HCT116 (cell line): ENCODE data around the gene ZNF575. TPM values are rescaled to one million over a fixed set of nuclear protein-coding genes. Genes with fewer than 3 reads are reported as not detected.

Source experiments
- ATAC-seq: fragments of 200-7000 bp; cut with Tn5 transposase; 2 replicates; pipeline ENCODE4 v1.9.1; 2020; ENCODE audit warnings: mild to moderate bottlenecking, moderate library complexity
- BruUV-seq: library from RNA; stranded (reverse); fragments of 400-500 nt; replicated peaks from 2 replicates; lab custom pipeline; 2021; lab: Mats Ljungman, UMichigan
- CTCF ChIA-PET: fragments of 300-600 bp; sonication (Branson Sonifier 250); formaldehyde crosslinking; loops from one replicate; lab custom pipeline; 2021; ENCODE audit warnings: antibody characterized with exemption; lab: Charles Lee
- POLR2A ChIA-PET: fragments of 300-600, 350-600 bp; sonication (Branson Sonifier 250); formaldehyde crosslinking; loops from one replicate; lab custom pipeline; 2021; ENCODE audit warnings: antibody characterized with exemption; lab: Charles Lee
- RAD21 ChIA-PET, 2 experiments: fragments of 300-600 bp; sonication (Branson Sonifier 250); formaldehyde crosslinking; loops; one replicate each; lab custom pipeline; 2023; ENCODE audit warnings: low total read pairs in 2 of 2; ENCODE audit not compliant: uncharacterized antibody in 2 of 2, unreplicated experiment in 2 of 2, low non-redundant PET in 1 of 2; lab: Charles Lee
- DNase-seq: peaks from one replicate; pipeline ENCODE4 v3.0.0-alpha.2; 2010; ENCODE audit warnings: low read depth, low spot score
- H2AFZ ChIP-seq: fragments of 200-600 bp; shearing (Covaris generic), sonication (generic); 2 replicates; pipeline ENCODE4 v1.6.1; 2017; ENCODE audit warnings: low read depth, mixed run types, mixed read lengths, antibody characterized with exemption, low read length; ENCODE audit not compliant: poor library complexity, severe bottlenecking
- H3K27ac ChIP-seq: 2 replicates; pipeline ENCODE4 v1.5.1; 2012; ENCODE audit warnings: low read depth, low read length
- H3K27me3 ChIP-seq: fragments of 200-600 bp; sonication (generic); 2 replicates; pipeline ENCODE4 v1.6.1; 2016; ENCODE audit warnings: mixed run types, low read length, mixed read lengths; ENCODE audit not compliant: insufficient read depth
- H3K36me3 ChIP-seq, 2 experiments: fragments of 200-500 bp in 1 of 2; fragments of 200-600 bp in 1 of 2; sonication (Bioruptor generic) in 1 of 2; sonication (generic) in 1 of 2; 2 replicates each; pipeline versions ENCODE4 v1.5.1 to v1.6.1; 2014 to 2016; ENCODE audit warnings: low read length in 2 of 2, inconsistent platforms in 1 of 2, mixed read lengths in 1 of 2, mixed run types in 1 of 2; ENCODE audit not compliant: insufficient read depth in 2 of 2, control insufficient read depth in 1 of 2
- H3K4me1 ChIP-seq, 2 experiments: fragments of 200-600 bp in 1 of 2; sonication (generic) in 1 of 2; 2 replicates each; pipeline versions ENCODE4 v1.5.1 to v1.6.1; 2012 to 2017; ENCODE audit warnings: low read length in 2 of 2, inconsistent platforms in 1 of 2, mild to moderate bottlenecking in 1 of 2, mixed read lengths in 1 of 2, mixed run types in 1 of 2, moderate library complexity in 1 of 2; ENCODE audit not compliant: insufficient read depth in 2 of 2, control insufficient read depth in 1 of 2
- H3K4me2 ChIP-seq: fragments of 200-600 bp; sonication (generic); 2 replicates; pipeline ENCODE4 v1.6.1; 2017; ENCODE audit warnings: mixed run types, low read length, mixed read lengths
- H3K4me3 ChIP-seq, 2 experiments: fragments of 200-600 bp in 1 of 2; sonication (generic) in 1 of 2; replicated peaks in 1 of 2; 2 replicates each; pipeline ENCODE4 v1.5.1; 2011 to 2016; ENCODE audit warnings: low read length in 2 of 2, control low read depth in 1 of 2, low read depth in 1 of 2, mild to moderate bottlenecking in 1 of 2, mixed read lengths in 1 of 2, mixed run types in 1 of 2
- H3K79me2 ChIP-seq: fragments of 200-600 bp; sonication (generic); 2 replicates; pipeline ENCODE4 v1.6.1; 2017; ENCODE audit warnings: mild to moderate bottlenecking, mixed run types, low read length, moderate library complexity, mixed read lengths; ENCODE audit not compliant: insufficient read depth
- H3K9ac ChIP-seq: fragments of 200-600 bp; sonication (generic); 2 replicates; pipeline ENCODE4 v1.6.1; 2016; ENCODE audit warnings: low read length, mixed read lengths
- H3K9me2 ChIP-seq: fragments of 200-600 bp; sonication (generic), shearing (Covaris generic); 2 replicates; pipeline ENCODE4 v1.6.1; 2017; ENCODE audit warnings: mixed run types, mild to moderate bottlenecking, moderate library complexity; ENCODE audit not compliant: insufficient read depth
- H3K9me3 ChIP-seq, 2 experiments: fragments of 200-500 bp in 1 of 2; fragments of 200-600 bp in 1 of 2; sonication (Bioruptor generic) in 1 of 2; sonication (generic) in 1 of 2; 2 replicates each; pipeline ENCODE4 v1.6.1; 2014 to 2017; ENCODE audit warnings: low read length in 2 of 2, mixed read lengths in 2 of 2, inconsistent platforms in 1 of 2, low read depth in 1 of 2, mild to moderate bottlenecking in 1 of 2, mixed run types in 1 of 2, moderate library complexity in 1 of 2; ENCODE audit not compliant: control insufficient read depth in 1 of 2, insufficient read depth in 1 of 2
- H4K20me1 ChIP-seq: fragments of 200-600 bp; sonication (generic), shearing (Covaris generic); 2 replicates; pipeline ENCODE4 v1.6.1; 2017; ENCODE audit warnings: mixed run types, mild to moderate bottlenecking, moderate library complexity; ENCODE audit not compliant: insufficient read depth
- CBX3 ChIP-seq: IDR thresholded peaks from 2 replicates; pipeline ENCODE4 v1.6.1; 2012; ENCODE audit warnings: low read depth
- CEBPB ChIP-seq: IDR thresholded peaks from 2 replicates; pipeline ENCODE4 v1.6.1; 2012; ENCODE audit warnings: low read depth
- EGR1 ChIP-seq: IDR thresholded peaks from 2 replicates; pipeline ENCODE4 v1.6.1; 2012; ENCODE audit warnings: low read depth
- ELF1 ChIP-seq: IDR thresholded peaks from 2 replicates; pipeline ENCODE4 v1.6.1; 2012; ENCODE audit warnings: low read depth, borderline replicate concordance
- EZH2phosphoT487 ChIP-seq: fragments of 200-600 bp; IDR thresholded peaks from 2 replicates; pipeline ENCODE4 v1.6.1; 2018; ENCODE audit warnings: antibody characterized with exemption, borderline replicate concordance
- FOSL1 ChIP-seq: IDR thresholded peaks from 2 replicates; pipeline ENCODE4 v1.6.1; 2012; ENCODE audit warnings: low read depth
- JUND ChIP-seq: IDR thresholded peaks from 2 replicates; pipeline ENCODE4 v1.6.1; 2012
- MAX ChIP-seq: IDR thresholded peaks from 2 replicates; pipeline ENCODE4 v1.6.1; 2012
- POLR2A ChIP-seq: IDR thresholded peaks from 2 replicates; pipeline ENCODE4 v1.7.0; 2011; ENCODE audit warnings: borderline replicate concordance; ENCODE audit not compliant: insufficient read depth, insufficient read length; ENCODE audit errors: extremely low read depth
- RAD21 ChIP-seq: IDR thresholded peaks from 2 replicates; pipeline ENCODE4 v1.6.1; 2012; ENCODE audit warnings: low read depth, mild to moderate bottlenecking
- SIN3A ChIP-seq: IDR thresholded peaks from 2 replicates; pipeline ENCODE4 v1.6.1; 2012; ENCODE audit warnings: low read depth
- TCF7L2 ChIP-seq: IDR thresholded peaks from 2 replicates; pipeline ENCODE4 v1.7.0; 2011; ENCODE audit warnings: borderline replicate concordance, inconsistent platforms; ENCODE audit not compliant: insufficient read depth, insufficient read length; ENCODE audit errors: extremely low read depth
- ZFX ChIP-seq: fragments of 450-650 bp; IDR thresholded peaks from 2 replicates; pipeline ENCODE4 v1.6.1; 2017
- ZNF274 ChIP-seq: fragments of 200-500 bp; sonication (Bioruptor generic); IDR thresholded peaks from 2 replicates; pipeline ENCODE4 v1.6.1; 2014; ENCODE audit warnings: mild to moderate bottlenecking, low read depth, low read length, inconsistent platforms
- intact Hi-C: fragments of 100-400 bp; cut with micrococcal nuclease; formaldehyde crosslinking; loops from 2 replicates; pipeline ENCODE4 v1.10.0; 2022
- total RNA-seq: library from RNA; stranded (reverse); gene quantifications from one replicate; pipeline ENCODE4 v1.2.1, GENCODE V29; 2021; ENCODE audit not compliant: unreplicated experiment
- TF ChIP-seq, protein P1 (sequence below): IDR thresholded peaks from 2 replicates; pipeline ENCODE4 v1.6.1; 2012; ENCODE audit warnings: low read depth
- TF ChIP-seq, protein P2 (sequence below): IDR thresholded peaks from 2 replicates; pipeline ENCODE4 v1.6.1; 2012

The ZNF575 gene
- total RNA-seq, 1 experiment from 2014 or later: 1.9 TPM

DNA sequence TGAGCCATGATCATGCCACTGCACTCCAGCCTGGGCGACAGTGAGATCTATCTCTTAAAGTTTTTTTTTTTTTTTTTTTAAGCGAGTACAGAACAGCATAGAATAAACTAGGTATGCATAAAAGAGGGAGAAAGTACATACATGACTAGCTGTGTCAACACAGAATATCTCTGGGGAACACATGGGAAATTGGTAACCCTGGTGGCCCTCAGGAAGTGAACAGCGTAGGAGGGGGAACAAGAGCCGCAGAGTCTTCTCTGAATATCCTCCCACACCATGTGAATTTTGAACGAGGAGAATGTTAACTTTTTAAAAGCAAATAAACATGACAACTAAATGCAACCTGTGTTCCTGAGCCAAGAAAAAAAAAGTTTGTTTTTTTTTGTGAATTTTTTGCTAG lies 43.7 kb upstream of the ZNF575 start:
- ChIA-PET CTCF (no interaction called here), RAD21 (interaction anchor here in 1 of 2 experiments (0.7 kb wide), 1 partner anchor 1760 kb away, joined by 3 read pairs; no protein-coding TSS in a partner anchor), POLR2A (no interaction called here)
- H3K27ac ChIP-seq: no peak overlapping the region
- no peak for TF ChIP-seq FOSL1
- TF ChIP-seq ELF1: no peak
- TF ChIP-seq EGR1: no peak
- no peak for TF ChIP-seq ZFX
- no peak for TF ChIP-seq CEBPB
- TF ChIP-seq CBX3: no peak
- no peak for TF ChIP-seq ZNF274
- TF ChIP-seq MAX: no peak
- no peak for TF ChIP-seq RAD21
- TF ChIP-seq SIN3A: no peak
- TF ChIP-seq JUND: no peak
- TF ChIP-seq, protein P1, sequence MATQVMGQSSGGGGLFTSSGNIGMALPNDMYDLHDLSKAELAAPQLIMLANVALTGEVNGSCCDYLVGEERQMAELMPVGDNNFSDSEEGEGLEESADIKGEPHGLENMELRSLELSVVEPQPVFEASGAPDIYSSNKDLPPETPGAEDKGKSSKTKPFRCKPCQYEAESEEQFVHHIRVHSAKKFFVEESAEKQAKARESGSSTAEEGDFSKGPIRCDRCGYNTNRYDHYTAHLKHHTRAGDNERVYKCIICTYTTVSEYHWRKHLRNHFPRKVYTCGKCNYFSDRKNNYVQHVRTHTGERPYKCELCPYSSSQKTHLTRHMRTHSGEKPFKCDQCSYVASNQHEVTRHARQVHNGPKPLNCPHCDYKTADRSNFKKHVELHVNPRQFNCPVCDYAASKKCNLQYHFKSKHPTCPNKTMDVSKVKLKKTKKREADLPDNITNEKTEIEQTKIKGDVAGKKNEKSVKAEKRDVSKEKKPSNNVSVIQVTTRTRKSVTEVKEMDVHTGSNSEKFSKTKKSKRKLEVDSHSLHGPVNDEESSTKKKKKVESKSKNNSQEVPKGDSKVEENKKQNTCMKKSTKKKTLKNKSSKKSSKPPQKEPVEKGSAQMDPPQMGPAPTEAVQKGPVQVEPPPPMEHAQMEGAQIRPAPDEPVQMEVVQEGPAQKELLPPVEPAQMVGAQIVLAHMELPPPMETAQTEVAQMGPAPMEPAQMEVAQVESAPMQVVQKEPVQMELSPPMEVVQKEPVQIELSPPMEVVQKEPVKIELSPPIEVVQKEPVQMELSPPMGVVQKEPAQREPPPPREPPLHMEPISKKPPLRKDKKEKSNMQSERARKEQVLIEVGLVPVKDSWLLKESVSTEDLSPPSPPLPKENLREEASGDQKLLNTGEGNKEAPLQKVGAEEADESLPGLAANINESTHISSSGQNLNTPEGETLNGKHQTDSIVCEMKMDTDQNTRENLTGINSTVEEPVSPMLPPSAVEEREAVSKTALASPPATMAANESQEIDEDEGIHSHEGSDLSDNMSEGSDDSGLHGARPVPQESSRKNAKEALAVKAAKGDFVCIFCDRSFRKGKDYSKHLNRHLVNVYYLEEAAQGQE: no peak
- no peak for TF ChIP-seq TCF7L2
- no peak for TF ChIP-seq POLR2A
- TF ChIP-seq, protein P2, sequence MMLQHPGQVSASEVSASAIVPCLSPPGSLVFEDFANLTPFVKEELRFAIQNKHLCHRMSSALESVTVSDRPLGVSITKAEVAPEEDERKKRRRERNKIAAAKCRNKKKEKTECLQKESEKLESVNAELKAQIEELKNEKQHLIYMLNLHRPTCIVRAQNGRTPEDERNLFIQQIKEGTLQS: no peak
- no peak for TF ChIP-seq EZH2phosphoT487
- H4K20me1 ChIP-seq: no peaks in the 10 kb centered on the region
- H3K4me1 ChIP-seq: no peaks in the 10 kb centered on the region
- H3K9me3 ChIP-seq: no peaks in the 10 kb centered on the region
- DNase-seq (no peak), ATAC-seq (no peak)
- no peak overlapping the region for H3K4me2 ChIP-seq
- intact Hi-C loops: no loop called here
- H3K4me3 ChIP-seq: no peak overlapping the region
- H3K9me2 ChIP-seq: no peaks in the 10 kb centered on the region
- no peaks in the 10 kb centered on the region for H3K79me2 ChIP-seq
- no peaks in the 10 kb centered on the region for H3K27me3 ChIP-seq
- no peak overlapping the region for H3K9ac ChIP-seq
- H2AFZ ChIP-seq: no peak overlapping the region
- no TSS peak for BruUV-seq
- no peaks in the 10 kb centered on the region; a peak in 1 of 4 replicates for H3K36me3 ChIP-seq
